ENCODE data around the gene TBC1D8. TPM values are rescaled to one million over a fixed set of nuclear protein-coding genes. Genes with fewer than 3 reads are reported as not detected.

TBC1D8 gene
- total RNA-seq, 1 experiment from 2014 or later: 51.7 TPM

DNA sequence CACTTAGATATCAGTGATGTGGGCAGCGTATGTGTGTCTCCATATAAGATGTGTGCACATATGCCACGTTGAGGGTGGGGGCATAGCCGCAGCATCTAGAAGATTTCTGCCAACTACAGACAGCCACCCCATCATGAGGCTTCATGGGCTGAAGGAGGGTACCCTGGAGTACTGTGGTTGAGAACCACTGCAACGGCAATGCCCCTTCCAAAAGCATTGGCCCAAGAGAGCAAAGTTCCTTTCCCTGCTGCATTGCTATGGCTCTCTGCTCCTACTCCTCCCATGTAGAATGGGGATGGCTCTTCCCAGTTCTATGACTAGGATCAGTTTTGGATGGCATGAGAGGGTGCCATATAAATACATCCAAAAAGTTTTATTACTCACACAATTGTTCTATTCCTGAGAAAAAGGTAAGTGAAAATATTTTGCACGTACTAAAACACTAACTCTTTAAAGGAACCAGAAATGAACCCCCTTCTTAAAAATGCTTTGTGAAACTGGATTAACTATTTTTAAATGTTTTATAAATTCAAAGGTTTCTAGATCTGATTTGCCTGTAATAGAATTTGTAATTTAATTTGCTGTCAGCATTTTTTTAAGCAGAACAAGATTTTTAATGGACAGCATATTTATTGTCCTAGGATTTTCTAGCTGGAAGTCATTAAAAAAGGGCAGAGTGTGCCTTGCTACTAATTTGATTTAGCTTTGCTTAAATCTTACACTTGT lies 153.5 kb downstream of the TBC1D8 start:
- Mint-ChIP-seq H3K36me3 (peaks cover 3% of the 10 kb centered on the region), H3K27ac (no peak overlapping the region), H3K9me3 (no peaks in the 10 kb centered on the region), H3K4me1 (peaks cover 10% of the 10 kb centered on the region), H3K27me3 (ENCODE audit: low read depth) (peaks cover 12% of the 10 kb centered on the region), H3K4me3 (no peak overlapping the region)
- DNase-seq (ENCODE audit: low spot score): no peak
- POLR2A ChIA-PET: no interaction called here
- no peak for ATAC-seq
- CTCF ChIA-PET: no interaction called here
- TF ChIP-seq CREB1 (CRISPR knock-in tag; IDR thresholded peaks at IDR 0.05): no peak
- no peak for TF ChIP-seq ZNF121 (CRISPR knock-in tag; IDR thresholded peaks at IDR 0.05)
- TF ChIP-seq, protein P1, sequence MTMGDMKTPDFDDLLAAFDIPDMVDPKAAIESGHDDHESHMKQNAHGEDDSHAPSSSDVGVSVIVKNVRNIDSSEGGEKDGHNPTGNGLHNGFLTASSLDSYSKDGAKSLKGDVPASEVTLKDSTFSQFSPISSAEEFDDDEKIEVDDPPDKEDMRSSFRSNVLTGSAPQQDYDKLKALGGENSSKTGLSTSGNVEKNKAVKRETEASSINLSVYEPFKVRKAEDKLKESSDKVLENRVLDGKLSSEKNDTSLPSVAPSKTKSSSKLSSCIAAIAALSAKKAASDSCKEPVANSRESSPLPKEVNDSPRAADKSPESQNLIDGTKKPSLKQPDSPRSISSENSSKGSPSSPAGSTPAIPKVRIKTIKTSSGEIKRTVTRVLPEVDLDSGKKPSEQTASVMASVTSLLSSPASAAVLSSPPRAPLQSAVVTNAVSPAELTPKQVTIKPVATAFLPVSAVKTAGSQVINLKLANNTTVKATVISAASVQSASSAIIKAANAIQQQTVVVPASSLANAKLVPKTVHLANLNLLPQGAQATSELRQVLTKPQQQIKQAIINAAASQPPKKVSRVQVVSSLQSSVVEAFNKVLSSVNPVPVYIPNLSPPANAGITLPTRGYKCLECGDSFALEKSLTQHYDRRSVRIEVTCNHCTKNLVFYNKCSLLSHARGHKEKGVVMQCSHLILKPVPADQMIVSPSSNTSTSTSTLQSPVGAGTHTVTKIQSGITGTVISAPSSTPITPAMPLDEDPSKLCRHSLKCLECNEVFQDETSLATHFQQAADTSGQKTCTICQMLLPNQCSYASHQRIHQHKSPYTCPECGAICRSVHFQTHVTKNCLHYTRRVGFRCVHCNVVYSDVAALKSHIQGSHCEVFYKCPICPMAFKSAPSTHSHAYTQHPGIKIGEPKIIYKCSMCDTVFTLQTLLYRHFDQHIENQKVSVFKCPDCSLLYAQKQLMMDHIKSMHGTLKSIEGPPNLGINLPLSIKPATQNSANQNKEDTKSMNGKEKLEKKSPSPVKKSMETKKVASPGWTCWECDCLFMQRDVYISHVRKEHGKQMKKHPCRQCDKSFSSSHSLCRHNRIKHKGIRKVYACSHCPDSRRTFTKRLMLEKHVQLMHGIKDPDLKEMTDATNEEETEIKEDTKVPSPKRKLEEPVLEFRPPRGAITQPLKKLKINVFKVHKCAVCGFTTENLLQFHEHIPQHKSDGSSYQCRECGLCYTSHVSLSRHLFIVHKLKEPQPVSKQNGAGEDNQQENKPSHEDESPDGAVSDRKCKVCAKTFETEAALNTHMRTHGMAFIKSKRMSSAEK (CRISPR knock-in tag; IDR thresholded peaks at IDR 0.05; ENCODE audit: borderline replicate concordance): no peak
- no peak for TF ChIP-seq JAZF1 (CRISPR knock-in tag; IDR thresholded peaks at IDR 0.05)
- TF ChIP-seq, protein P2, sequence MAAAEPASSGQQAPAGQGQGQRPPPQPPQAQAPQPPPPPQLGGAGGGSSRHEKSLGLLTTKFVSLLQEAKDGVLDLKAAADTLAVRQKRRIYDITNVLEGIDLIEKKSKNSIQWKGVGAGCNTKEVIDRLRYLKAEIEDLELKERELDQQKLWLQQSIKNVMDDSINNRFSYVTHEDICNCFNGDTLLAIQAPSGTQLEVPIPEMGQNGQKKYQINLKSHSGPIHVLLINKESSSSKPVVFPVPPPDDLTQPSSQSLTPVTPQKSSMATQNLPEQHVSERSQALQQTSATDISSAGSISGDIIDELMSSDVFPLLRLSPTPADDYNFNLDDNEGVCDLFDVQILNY (CRISPR knock-in tag; IDR thresholded peaks at IDR 0.05): no peak
- no peak for TF ChIP-seq MAX (CRISPR knock-in tag; IDR thresholded peaks at IDR 0.05)

DNA sequence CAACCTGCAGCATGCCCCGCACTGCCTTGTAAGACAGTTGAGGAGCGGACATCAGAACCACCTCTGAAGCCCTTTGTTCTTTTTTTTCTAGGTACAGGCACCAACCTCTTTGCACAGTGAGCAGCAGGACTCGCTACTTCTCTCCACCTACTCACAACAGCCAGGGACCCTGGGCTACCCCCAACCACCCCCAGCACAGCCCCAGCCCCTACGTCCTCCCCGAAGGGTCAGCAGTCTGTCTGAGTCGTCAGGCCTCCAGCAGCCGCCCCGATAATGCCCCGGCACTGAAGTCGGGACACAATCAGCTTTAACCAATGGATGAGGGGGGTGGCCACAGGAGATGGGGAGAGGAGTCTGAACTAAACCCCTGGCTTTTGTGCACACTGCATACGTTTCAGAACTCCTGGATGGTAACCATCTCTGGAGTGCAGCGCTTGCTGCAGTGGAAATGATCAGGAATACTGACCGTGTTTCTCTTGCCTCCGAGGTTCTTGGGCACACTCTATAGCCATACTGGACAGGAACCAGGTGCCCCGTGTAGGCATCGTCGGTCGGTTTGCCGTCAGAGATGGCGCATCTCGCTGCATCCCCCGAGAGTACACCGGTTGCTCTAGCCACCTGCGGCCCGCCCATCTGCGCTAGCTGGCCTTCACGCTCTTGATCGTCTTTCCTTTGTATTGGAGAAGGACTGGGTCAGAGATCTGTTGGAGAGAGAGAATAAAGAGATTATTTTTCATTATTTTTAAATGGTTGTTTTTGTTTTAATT lies 155.7 kb downstream of the TBC1D8 start:
- no peak for ATAC-seq
- no peak for TF ChIP-seq ZNF671 (CRISPR knock-in tag; IDR thresholded peaks at IDR 0.05)
- TF ChIP-seq CREM (CRISPR knock-in tag; IDR thresholded peaks at IDR 0.05): no peak
- TF ChIP-seq SMAD4 (CRISPR knock-in tag; IDR thresholded peaks at IDR 0.05): no peak
- no peak for TF ChIP-seq ZNF396 (CRISPR knock-in tag; IDR thresholded peaks at IDR 0.05; ENCODE audit: borderline replicate concordance)
- TF ChIP-seq, protein P3, sequence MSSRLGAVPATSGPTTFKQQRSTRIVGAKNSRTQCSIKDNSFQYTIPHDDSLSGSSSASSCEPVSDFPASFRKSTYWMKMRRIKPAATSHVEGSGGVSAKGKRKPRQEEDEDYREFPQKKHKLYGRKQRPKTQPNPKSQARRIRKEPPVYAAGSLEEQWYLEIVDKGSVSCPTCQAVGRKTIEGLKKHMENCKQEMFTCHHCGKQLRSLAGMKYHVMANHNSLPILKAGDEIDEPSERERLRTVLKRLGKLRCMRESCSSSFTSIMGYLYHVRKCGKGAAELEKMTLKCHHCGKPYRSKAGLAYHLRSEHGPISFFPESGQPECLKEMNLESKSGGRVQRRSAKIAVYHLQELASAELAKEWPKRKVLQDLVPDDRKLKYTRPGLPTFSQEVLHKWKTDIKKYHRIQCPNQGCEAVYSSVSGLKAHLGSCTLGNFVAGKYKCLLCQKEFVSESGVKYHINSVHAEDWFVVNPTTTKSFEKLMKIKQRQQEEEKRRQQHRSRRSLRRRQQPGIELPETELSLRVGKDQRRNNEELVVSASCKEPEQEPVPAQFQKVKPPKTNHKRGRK (CRISPR knock-in tag; IDR thresholded peaks at IDR 0.05; ENCODE audit: borderline replicate concordance): no peak
- no peak for TF ChIP-seq NR2C2 (CRISPR knock-in tag; IDR thresholded peaks at IDR 0.05)
- no peak for TF ChIP-seq IRF2 (CRISPR knock-in tag; IDR thresholded peaks at IDR 0.05; ENCODE audit: borderline replicate concordance, low read depth)
- TF ChIP-seq NFE2L1 (CRISPR knock-in tag; IDR thresholded peaks at IDR 0.05): no peak
- TF ChIP-seq, protein P4, sequence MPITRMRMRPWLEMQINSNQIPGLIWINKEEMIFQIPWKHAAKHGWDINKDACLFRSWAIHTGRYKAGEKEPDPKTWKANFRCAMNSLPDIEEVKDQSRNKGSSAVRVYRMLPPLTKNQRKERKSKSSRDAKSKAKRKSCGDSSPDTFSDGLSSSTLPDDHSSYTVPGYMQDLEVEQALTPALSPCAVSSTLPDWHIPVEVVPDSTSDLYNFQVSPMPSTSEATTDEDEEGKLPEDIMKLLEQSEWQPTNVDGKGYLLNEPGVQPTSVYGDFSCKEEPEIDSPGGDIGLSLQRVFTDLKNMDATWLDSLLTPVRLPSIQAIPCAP (CRISPR knock-in tag; IDR thresholded peaks at IDR 0.05): no peak
- TF ChIP-seq, protein P5, sequence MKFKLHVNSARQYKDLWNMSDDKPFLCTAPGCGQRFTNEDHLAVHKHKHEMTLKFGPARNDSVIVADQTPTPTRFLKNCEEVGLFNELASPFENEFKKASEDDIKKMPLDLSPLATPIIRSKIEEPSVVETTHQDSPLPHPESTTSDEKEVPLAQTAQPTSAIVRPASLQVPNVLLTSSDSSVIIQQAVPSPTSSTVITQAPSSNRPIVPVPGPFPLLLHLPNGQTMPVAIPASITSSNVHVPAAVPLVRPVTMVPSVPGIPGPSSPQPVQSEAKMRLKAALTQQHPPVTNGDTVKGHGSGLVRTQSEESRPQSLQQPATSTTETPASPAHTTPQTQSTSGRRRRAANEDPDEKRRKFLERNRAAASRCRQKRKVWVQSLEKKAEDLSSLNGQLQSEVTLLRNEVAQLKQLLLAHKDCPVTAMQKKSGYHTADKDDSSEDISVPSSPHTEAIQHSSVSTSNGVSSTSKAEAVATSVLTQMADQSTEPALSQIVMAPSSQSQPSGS (CRISPR knock-in tag; IDR thresholded peaks at IDR 0.05; ENCODE audit: borderline replicate concordance, low read depth): no peak
- TF ChIP-seq, protein P6, sequence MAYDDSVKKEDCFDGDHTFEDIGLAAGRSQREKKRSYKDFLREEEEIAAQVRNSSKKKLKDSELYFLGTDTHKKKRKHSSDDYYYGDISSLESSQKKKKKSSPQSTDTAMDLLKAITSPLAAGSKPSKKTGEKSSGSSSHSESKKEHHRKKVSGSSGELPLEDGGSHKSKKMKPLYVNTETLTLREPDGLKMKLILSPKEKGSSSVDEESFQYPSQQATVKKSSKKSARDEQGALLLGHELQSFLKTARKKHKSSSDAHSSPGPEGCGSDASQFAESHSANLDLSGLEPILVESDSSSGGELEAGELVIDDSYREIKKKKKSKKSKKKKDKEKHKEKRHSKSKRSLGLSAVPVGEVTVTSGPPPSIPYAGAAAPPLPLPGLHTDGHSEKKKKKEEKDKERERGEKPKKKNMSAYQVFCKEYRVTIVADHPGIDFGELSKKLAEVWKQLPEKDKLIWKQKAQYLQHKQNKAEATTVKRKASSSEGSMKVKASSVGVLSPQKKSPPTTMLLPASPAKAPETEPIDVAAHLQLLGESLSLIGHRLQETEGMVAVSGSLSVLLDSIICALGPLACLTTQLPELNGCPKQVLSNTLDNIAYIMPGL (CRISPR knock-in tag; IDR thresholded peaks at IDR 0.05): no peak
- no peak for TF ChIP-seq TEAD4 (CRISPR knock-in tag; IDR thresholded peaks at IDR 0.05)
- no peak for TF ChIP-seq MAX (CRISPR knock-in tag; IDR thresholded peaks at IDR 0.05)
- no peak for TF ChIP-seq TCF7 (CRISPR knock-in tag; IDR thresholded peaks at IDR 0.05; ENCODE audit: low read depth)
- no peak for TF ChIP-seq JAZF1 (CRISPR knock-in tag; IDR thresholded peaks at IDR 0.05)
- ChIA-PET CTCF (no interaction called here), POLR2A (no interaction called here)
- Mint-ChIP-seq H3K4me3 (no peak overlapping the region), H3K27ac (no peak overlapping the region), H3K27me3 (ENCODE audit: low read depth) (peaks cover 2% of the 10 kb centered on the region; the same call in 1 of the 2 replicates), H3K9me3 (no peaks in the 10 kb centered on the region), H3K4me1 (peaks cover 12% of the 10 kb centered on the region), H3K36me3 (no peaks in the 10 kb centered on the region)
- DNase-seq (ENCODE audit: low spot score): no peak
